NCI-H2171 treated with DMSO at 0.1 percent for 48 hours (cell line): ENCODE data around the gene LRBA.
"Not testable (repeated sequence)": the region's sequence is repeated elsewhere in the genome, so short reads cannot be mapped to it uniquely, and the experiment has no call there.

ENCODE experiments used
- DNase-seq: peaks from one replicate; lab custom pipeline; 2025; lab: John Stamatoyannopoulos, UW

Gene LRBA

GRCh38 chr4:150801833-150802232 lies 213.3 kb downstream of the LRBA start:
- DNase-seq = no peak

GRCh38 chr4:150799207-150799606 lies 215.9 kb downstream of the LRBA start:
- no peak for DNase-seq

GRCh38 chr4:150794706-150795105 lies 220.4 kb downstream of the LRBA start:
- DNase-seq = no peak

GRCh38 chr4:150789864-150790263 lies 225.2 kb downstream of the LRBA start:
- no peak for DNase-seq

DNA sequence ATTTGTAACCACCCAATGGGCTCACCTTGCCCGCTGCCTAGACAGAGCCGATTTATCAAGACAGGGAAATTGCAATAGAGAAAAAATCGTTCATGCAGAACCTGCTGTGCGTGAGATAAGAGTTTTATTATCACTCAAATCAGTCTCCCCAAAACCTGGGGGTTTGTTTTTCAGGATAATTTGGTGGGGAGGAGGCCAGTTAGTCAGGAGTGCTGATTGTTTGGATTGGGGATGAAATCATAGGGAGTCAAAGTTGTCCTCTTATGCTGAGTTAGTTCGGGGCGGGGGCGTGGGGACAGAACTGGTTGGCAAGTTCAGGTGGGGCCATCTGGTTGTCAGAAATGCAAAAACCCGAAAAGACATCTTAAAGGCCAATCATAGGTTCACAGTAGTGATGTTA lies 230.1 kb downstream of the LRBA start:
- no peak for DNase-seq

DNA sequence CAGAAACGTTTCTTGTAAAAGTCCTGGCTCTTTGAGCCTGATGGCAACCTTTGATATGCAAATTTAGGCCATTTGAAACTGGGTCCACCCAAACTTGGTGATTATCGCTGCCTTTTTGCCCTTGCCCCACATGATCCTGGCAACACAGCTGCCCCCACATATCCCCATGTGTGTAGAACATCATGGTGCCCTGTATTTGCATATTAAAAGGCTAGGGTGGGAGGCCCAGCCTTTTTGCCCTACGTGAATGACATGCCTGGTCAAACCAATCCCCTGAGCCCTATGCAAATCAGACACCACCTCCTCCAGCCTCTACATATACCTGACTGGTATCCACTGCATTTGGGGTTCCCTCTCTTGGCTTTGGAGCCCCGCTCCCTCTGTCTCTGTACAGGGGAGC lies 230.8 kb downstream of the LRBA start:
- DNase-seq = no peak

DNA sequence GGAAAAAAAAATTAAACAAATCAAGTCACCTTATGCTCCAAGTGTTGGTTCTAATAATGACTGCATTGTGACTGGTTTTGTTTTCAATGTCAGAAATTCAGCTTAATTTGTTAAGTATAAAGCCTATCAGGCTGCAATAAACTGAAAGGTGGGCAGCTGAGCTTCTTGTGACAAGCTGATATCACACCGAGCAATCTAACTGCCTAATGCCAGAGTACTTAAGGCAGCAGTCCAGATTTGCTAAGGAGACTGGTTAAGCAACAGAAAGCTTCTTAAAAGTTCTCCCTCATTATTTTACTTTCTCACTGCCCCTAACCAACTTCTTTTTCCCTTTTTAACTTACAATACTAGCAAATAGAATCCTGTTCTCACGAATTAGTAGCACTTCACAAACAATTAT lies 232.2 kb downstream of the LRBA start:
- DNase-seq = peak; percentile 1

DNA sequence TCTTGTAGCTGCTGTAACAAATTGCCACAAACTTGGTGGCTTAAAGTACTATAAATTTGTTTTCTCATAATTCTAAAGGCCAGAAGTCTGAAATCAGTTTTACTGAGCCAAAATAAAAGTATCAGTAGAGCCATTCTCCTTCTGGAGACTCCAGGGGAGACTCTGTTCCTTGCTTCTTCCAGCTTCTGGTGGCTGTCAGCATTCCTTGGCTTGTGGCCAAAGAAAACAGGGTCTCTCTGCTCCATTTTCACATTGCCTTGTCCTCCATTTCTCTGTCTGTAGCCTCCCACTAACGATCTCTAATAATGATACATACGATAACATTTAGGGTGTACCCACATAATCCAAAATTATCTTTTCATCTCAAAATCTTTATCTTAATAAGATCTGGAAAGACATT lies 232.8 kb downstream of the LRBA start:
- DNase-seq = peak; percentile 40

DNA sequence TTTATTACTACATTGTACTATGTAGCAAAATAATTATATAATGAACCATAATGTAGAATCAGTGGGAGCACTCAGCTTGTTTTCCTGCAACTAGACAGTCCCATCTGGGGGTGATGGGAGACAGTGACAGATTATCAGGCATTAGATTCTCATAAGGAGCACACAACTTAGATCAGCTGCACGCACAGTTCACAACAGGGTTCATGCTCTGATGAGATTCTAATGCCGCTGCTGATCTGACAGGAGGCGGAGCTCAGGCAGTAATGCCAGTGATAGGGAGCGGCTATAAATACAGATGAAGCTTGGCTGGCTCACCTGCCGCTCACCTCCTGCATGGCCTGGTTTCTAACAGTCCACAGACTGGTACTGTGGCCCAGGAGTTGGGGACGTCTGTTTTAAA lies 233.9 kb downstream of the LRBA start:
- DNase-seq = no peak

DNA sequence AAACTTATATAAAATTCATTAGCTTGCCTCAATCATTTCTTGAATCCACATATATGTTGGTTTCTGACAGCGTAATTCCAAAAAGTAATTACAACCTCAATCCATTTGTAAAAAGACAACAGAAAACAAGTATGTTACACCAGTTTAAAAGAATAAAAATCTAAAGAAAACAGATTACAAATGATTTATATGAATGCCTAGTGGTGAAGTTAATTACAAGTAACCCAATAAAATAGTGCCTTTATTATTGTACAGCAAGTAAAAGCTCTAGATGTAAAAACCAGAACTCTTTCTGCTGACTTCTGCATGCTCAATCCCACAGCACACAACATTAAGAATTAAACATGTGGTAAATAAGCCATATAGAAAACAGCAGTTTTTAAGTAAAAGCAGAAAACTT lies 235.4 kb downstream of the LRBA start:
- DNase-seq = no peak

DNA sequence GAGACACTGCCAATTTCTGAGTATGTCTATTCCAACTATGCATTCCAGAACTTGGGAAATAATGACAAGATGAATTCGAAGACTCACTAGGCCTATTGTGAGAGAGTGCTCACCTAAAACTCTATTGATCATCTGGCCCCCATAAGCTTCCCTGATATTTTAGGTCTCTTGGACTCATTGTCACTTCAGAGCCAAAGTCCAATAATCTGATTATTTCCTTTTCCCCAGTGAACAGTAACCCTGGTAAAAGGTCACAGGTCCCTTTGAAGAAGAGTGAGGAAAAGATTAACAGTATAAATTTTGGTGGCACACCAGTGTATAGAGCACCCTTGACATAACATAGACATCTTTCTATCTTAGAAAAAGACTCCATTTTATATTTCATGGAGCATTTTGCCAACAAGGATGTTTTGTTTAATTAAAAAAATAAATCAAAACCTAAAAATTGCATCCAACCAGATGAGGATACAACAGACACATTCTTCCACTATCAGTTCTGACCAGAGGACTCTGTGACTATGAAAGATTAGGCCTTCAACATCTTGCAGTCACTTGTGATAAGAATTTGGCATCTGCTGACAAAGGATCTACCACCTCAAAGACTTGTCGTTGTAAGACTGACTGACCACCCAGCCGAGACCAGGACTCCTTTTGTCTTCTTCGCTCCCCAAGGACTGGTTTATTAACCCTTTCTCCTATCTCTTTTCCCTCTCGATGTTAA lies 241.2 kb downstream of the LRBA start:
- no peak for DNase-seq

DNA sequence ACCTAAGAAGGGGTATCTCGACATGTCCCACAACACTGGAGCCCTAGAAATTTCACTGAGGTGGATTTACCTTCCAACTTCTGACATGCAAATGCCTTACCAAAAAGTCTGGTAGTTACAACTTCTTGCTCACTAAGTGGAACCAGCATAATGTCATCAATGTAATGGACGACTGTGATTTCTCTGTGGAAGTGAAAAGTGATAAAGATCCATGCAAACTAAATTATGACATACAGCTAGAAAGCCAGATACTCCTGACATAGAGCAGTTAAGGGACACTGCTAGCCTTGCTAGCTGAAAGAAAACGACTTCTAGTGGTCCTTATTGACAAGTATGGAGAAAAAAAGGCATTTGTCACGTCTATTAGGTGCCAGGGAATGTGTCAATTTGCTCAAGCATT lies 242.1 kb downstream of the LRBA start:
- no peak for DNase-seq

DNA sequence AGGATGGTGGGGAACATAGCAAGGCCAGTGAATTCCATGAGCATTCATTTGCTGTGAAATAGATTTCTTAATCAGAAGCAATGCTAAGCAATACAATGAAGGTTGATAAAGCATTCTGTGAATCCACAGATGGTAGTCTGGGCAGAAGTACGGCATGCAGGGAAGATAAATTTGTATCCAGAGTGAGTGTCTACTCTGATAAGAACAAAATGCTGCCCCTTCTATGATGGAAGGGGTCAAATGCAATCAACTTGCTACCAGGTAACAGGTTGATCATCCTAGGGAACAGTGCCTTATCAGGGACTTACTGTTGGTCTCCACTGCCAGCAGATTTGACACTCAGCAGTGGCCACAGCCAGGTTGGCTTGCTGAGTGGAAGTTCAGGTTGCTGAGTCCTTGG lies 243.7 kb downstream of the LRBA start:
- no peak for DNase-seq

DNA sequence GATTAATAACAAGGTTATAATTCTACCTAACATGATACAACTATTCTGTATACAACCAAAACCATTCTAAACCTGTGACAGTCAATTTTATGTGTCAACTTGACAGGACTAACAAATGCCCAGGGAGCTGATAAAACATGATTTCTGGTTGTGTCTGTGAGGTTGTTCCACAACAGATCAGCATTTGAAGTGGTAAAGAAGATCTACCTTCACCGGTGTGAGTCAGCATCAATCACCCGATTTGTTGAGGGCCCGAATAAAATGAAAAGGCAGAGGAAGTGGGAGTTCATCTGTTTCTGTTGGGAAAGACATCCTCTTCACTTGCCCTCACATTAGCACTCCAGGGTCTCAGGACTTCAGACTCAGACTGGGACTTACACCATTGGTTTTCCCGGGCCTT lies 245.2 kb downstream of the LRBA start:
- DNase-seq = no peak

DNA sequence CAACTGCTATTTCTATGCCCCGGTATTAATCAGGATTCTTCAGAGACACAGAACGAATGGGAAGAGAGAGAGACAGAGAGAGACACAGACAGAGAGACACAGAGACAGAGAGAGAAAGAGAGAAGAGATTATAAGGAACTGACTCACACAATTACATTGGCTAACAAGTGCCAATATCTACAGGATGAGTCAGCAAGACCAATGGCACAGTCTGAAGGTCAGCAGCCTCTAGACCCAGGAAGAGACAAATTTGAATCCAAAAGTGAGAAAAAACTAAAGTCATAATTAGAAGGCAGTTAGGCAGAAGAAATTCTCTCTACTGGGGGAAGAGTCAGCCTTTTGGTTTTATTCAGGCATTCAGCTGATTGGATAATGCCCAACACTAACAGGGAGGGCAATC lies 245.8 kb downstream of the LRBA start:
- no peak for DNase-seq

- DNase-seq = no peak
These were observed 246.6 kb downstream of the LRBA start for GRCh38 chr4:150768497-150768896.

DNA sequence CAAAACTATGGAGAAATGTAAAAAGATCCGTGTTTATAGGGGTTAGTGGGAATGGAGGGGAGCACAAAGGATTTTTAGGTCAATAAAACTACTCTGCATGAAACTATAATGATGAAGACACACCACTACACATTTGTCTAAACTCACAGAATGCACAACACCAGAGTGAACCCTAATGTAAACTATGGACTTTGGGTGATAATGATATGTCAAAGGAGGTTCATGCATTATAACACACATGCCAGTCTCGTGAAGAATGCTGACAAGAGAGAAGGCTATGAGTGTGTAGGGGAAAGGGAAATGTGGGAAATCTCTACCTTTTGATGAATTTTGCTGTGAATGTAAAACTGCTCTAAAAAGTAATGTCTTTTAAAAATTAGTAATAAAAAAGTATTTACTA lies 249.9 kb downstream of the LRBA start:
- DNase-seq = no peak

DNA sequence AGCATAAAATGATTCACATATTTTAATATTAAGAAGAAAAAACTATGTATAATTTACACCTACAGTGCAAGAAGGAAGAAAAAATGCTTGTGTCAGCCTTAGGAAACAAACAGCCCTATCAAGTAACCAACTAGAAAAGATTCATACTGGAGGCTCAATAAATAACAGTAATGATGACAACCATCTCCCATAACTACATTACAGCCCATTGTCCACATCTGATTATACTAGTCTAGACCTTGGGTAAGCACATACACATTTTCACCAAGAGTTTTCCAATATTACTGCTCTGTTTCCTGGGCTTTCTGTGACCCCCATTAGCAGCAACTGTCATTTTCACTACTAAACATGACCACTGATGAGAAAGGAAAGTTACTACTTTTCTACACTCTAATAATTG lies 263.4 kb downstream of the LRBA start:
- no peak for DNase-seq

GRCh38 chr4:150750824-150751223 lies 264.3 kb downstream of the LRBA start:
- DNase-seq = no peak

- no peak for DNase-seq
These were observed 268.9 kb downstream of the LRBA start for GRCh38 chr4:150746156-150746555.

DNA sequence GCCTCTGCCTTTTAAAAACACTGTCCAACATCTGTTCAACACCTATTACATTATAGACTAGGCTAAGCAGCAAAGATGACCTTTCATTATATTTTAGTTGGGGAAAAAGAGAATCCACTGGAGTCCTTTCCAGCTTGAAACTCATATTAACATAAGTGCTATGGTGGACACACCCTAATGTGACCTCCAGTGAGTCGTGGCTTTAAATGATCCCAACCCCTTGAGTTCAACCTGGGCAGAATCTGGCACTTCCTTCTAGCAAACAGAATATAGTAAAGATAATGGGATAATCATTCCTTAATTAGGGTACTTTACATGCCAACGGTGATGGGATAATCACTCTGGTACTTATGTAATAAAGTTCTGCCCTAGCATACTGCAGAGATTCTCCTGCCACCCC lies 270.5 kb downstream of the LRBA start:
- no peak for DNase-seq

- no peak for DNase-seq
These were observed 271.3 kb downstream of the LRBA start for GRCh38 chr4:150743564-150744342.

- DNase-seq = not testable (repeated sequence)
These were observed 272.2 kb downstream of the LRBA start for GRCh38 chr4:150742930-150743329.

DNA sequence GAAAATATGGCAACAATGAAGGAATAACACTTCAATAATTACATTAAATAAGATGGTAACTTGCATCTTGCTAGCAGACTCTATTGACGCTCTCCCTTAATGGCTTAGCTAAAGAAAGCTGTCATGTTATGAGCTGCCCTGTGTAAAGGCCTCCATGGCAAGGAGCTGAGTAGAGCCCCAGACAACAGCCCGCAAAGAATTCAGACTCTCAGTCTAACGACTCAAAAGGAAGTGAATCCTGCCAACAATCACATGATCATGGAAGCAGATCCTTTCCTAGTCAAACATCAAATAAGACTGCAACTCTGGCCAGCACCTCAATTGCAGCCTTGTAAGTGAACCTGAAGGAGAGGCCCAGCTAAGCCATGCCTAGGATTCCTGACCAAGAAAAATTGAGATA lies 275.5 kb downstream of the LRBA start:
- no peak for DNase-seq
